AG04450 (cell line): ENCODE results near the gene IL4. TPM values are rescaled to one million over a fixed set of nuclear protein-coding genes. Genes with fewer than 3 reads are reported as not detected.

ENCODE experiments used
- CTCF ChIA-PET: fragments of 300-600, 350-600 bp; formaldehyde crosslinking; extraction: SDS; loops from one replicate; lab custom pipeline; 2022; ENCODE audit warnings: antibody characterized with exemption, inconsistent platforms; lab: Charles Lee
- POLR2A ChIA-PET: fragments of 350-600 bp; formaldehyde crosslinking; extraction: SDS; loops from one replicate; lab custom pipeline; 2021; ENCODE audit warnings: antibody characterized with exemption, inconsistent platforms; lab: Yijun Ruan, JAX
- DNase-seq: peaks from one replicate; pipeline ENCODE4 v3.0.0-alpha.2; 2011; ENCODE audit warnings: low read depth, low spot score
- H3K27ac ChIP-seq: one replicate; pipeline ENCODE4 v1.5.1; 2012; ENCODE audit warnings: low read depth, low read length, control low read depth
- H3K27me3 ChIP-seq: one replicate; pipeline ENCODE4 v1.6.0; 2012; ENCODE audit warnings: low read length; ENCODE audit not compliant: control insufficient read depth, insufficient read depth
- H3K4me3 ChIP-seq: 2 replicates; pipeline ENCODE4 v1.5.1; 2011; ENCODE audit warnings: mild to moderate bottlenecking, low read depth, low read length, control low read depth
- H3K9me3 ChIP-seq: 2 replicates; pipeline ENCODE4 v1.5.1; 2012; ENCODE audit warnings: low read length; ENCODE audit not compliant: control insufficient read depth, insufficient read depth
- CTCF ChIP-seq: IDR thresholded peaks from 2 replicates; pipeline ENCODE4 v1.5.1; 2011; ENCODE audit warnings: low read depth, low read length, control low read depth, inconsistent platforms
- polyA plus RNA-seq: library from polyadenylated mRNA; depleted of rRNA; stranded (reverse); fragments of >200 nt; gene quantifications from 2 replicates; pipeline ENCODE4 v1.2.3, GENCODE V29; 2011

Gene IL4
- polyA plus RNA-seq, 1 experiment = not detected

- no peak for DNase-seq
- Histone ChIP-seq H3K9me3 (no peaks in the 10 kb centered on the region; the same call in 1 of the 2 replicates), H3K4me3 (no peak overlapping the region), H3K27ac (no peak overlapping the region), H3K27me3 (no peaks in the 10 kb centered on the region)
- POLR2A ChIA-PET = no interaction called here
- TF ChIP-seq CTCF = no peak
- CTCF ChIA-PET = no interaction called here
Measured at GRCh38 chr5:132665574-132666080, 8.2 kb upstream of the IL4 start.

- POLR2A ChIA-PET = interaction anchor here (0.6 kb wide), 1 partner anchor 11 kb away, joined by 3 read pairs; no protein-coding TSS in a partner anchor
- no peak for DNase-seq
- Histone ChIP-seq H3K9me3 (no peaks in the 10 kb centered on the region; the same call in 1 of the 2 replicates), H3K27ac (no peak overlapping the region), H3K27me3 (no peaks in the 10 kb centered on the region), H3K4me3 (no peak overlapping the region)
- CTCF ChIA-PET = no interaction called here
- no peak for TF ChIP-seq CTCF
Measured at GRCh38 chr5:132666310-132667123, 7.3 kb upstream of the IL4 start.

GRCh38 chr5:132667309-132667708 is 6.5 kb upstream of the IL4 start:
- no peaks in the 10 kb centered on the region; the same call in 1 of the 2 replicates for H3K9me3 ChIP-seq
- no peak for DNase-seq
- POLR2A ChIA-PET = no interaction called here
- CTCF ChIA-PET = no interaction called here
- no peak overlapping the region for H3K4me3 ChIP-seq
- no peaks in the 10 kb centered on the region for H3K27me3 ChIP-seq
- no peak for TF ChIP-seq CTCF
- H3K27ac ChIP-seq = no peak overlapping the region

- no peak for DNase-seq
- ChIA-PET CTCF (no interaction called here), POLR2A (no interaction called here)
- H3K4me3 ChIP-seq = no peak overlapping the region
- TF ChIP-seq CTCF = no peak
- no peak overlapping the region for H3K27ac ChIP-seq
- no peaks in the 10 kb centered on the region; the same call in 1 of the 2 replicates for H3K9me3 ChIP-seq
- H3K27me3 ChIP-seq = no peaks in the 10 kb centered on the region
Measured at GRCh38 chr5:132667761-132668705, 5.8 kb upstream of the IL4 start.
